Measurements from ENCODE around the gene SLC31A1.

- TF ChIP-seq, protein P1, sequence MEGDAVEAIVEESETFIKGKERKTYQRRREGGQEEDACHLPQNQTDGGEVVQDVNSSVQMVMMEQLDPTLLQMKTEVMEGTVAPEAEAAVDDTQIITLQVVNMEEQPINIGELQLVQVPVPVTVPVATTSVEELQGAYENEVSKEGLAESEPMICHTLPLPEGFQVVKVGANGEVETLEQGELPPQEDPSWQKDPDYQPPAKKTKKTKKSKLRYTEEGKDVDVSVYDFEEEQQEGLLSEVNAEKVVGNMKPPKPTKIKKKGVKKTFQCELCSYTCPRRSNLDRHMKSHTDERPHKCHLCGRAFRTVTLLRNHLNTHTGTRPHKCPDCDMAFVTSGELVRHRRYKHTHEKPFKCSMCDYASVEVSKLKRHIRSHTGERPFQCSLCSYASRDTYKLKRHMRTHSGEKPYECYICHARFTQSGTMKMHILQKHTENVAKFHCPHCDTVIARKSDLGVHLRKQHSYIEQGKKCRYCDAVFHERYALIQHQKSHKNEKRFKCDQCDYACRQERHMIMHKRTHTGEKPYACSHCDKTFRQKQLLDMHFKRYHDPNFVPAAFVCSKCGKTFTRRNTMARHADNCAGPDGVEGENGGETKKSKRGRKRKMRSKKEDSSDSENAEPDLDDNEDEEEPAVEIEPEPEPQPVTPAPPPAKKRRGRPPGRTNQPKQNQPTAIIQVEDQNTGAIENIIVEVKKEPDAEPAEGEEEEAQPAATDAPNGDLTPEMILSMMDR (IDR thresholded peaks at IDR 0.05) = no peak
- no peak for TF ChIP-seq POLR2A (IDR thresholded peaks at IDR 0.05)
These were observed 21.5 kb upstream of the SLC31A1 start for GRCh38 chr9:113199683-113200329.

All from adrenal gland (tissue), 5 donors.